Endodermal cell (in vitro differentiated cells): ENCODE measurements around the gene LRP11. TPM values are rescaled to one million over a fixed set of nuclear protein-coding genes. Genes with fewer than 3 reads are reported as not detected.
"Not testable (repeated sequence)": the region's sequence is repeated elsewhere in the genome, so short reads cannot be mapped to it uniquely, and the experiment has no call there.

Experiments
- DNase-seq: peaks from one replicate; pipeline ENCODE4 v3.0.0-alpha.2; 2017
- H3K27ac ChIP-seq: 2 replicates; pipeline ENCODE4 v1.5.1; 2013; ENCODE audit warnings: mild to moderate bottlenecking, low read depth, low read length, moderate library complexity
- H3K27me3 ChIP-seq: 2 replicates; pipeline ENCODE4 v1.6.1; 2013; ENCODE audit warnings: mild to moderate bottlenecking, low read length, moderate library complexity; ENCODE audit not compliant: insufficient read depth, control insufficient read depth, poor library complexity, severe bottlenecking
- H3K36me3 ChIP-seq: 2 replicates; pipeline ENCODE4 v1.7.0; 2013; ENCODE audit warnings: mild to moderate bottlenecking, low read length, moderate library complexity; ENCODE audit not compliant: control insufficient read depth, insufficient read depth
- H3K4me1 ChIP-seq: one replicate; pipeline ENCODE4 v1.7.0; 2013; ENCODE audit warnings: low read length; ENCODE audit not compliant: control insufficient read depth, insufficient read depth
- H3K4me3 ChIP-seq: 2 replicates; pipeline ENCODE4 v1.5.1; 2013; ENCODE audit warnings: mild to moderate bottlenecking, low read length, moderate library complexity
- H3K9ac ChIP-seq: 2 replicates; pipeline ENCODE4 v1.6.1; 2013; ENCODE audit warnings: mild to moderate bottlenecking, low read length, moderate library complexity; ENCODE audit not compliant: poor library complexity, severe bottlenecking; ENCODE audit errors: extremely low read depth
- H3K9me3 ChIP-seq: 2 replicates; pipeline ENCODE4 v1.6.1; 2013; ENCODE audit warnings: mild to moderate bottlenecking, low read length, moderate library complexity; ENCODE audit not compliant: control insufficient read depth
- H3K27ac Mint-ChIP-seq: 2 replicates; pipeline ENCODE4 v1.8.0; 2020; ENCODE audit warnings: mixed read lengths
- H3K27me3 Mint-ChIP-seq: 2 replicates; pipeline ENCODE4 v1.8.0; 2021; ENCODE audit warnings: mild to moderate bottlenecking, mixed read lengths; ENCODE audit not compliant: insufficient read depth
- H3K36me3 Mint-ChIP-seq: 2 replicates; pipeline ENCODE4 v1.8.0; 2020; ENCODE audit warnings: low read depth, mixed read lengths
- H3K4me1 Mint-ChIP-seq: 2 replicates; pipeline ENCODE4 v1.8.0; 2020; ENCODE audit warnings: mixed read lengths
- H3K4me3 Mint-ChIP-seq: 2 replicates; pipeline ENCODE4 v1.8.0; 2020; ENCODE audit warnings: mild to moderate bottlenecking, moderate library complexity, mixed read lengths
- H3K9me3 Mint-ChIP-seq: 2 replicates; pipeline ENCODE4 v1.8.0; 2020; ENCODE audit warnings: mild to moderate bottlenecking, mixed read lengths
- CTCF ChIP-seq: fragments of 200-600 bp; sonication (generic); conservative IDR thresholded peaks from 2 replicates; pipeline ENCODE4 v1.5.0; 2021; ENCODE audit warnings: antibody characterized with exemption, mild to moderate bottlenecking
- WGBS, 2 experiments: methylation state at CpG; one replicate each; pipeline versions ENCODE4 v1.1.5 to v1.1.7; 2013; ENCODE audit warnings: missing lambda C conversion rate in 2 of 2, mixed read lengths in 1 of 2; ENCODE audit not compliant: insufficient coverage in 1 of 2, insufficient read length in 1 of 2; 5-methylcytosine and 5-hydroxymethylcytosine counted together
- total RNA-seq, 2 donors: library from RNA; stranded (reverse); fragmentation: NEBNext Ultra II Directional in 1 of 2; extraction: Animal tissue kit (Norgen Biotek cat#: 25700) in 1 of 2; gene quantifications; 2 replicates in 1 of 2; 3 replicates in 1 of 2; pipeline ENCODE4 v1.2.1, GENCODE V29; 2021

The LRP11 gene
- total RNA-seq, 2 donors from 2014 or later = 3.6 to 6.0 TPM

GRCh38 chr6:149913085-149913484 lies 48.9 kb upstream of the LRP11 start:
- Histone ChIP-seq H3K27ac (no peak overlapping the region), H3K4me1 (no peaks in the 10 kb centered on the region), H3K27me3 (peaks cover 29% of the 10 kb centered on the region), H3K9me3 (no peaks in the 10 kb centered on the region), H3K36me3 (no peaks in the 10 kb centered on the region), H3K9ac (no peak overlapping the region), H3K4me3 (no peak overlapping the region)
- 58 to 69% methylated on average over 2 of the region's 2 CpGs for WGBS, 2 experiments
- Mint-ChIP-seq H3K9me3 (peaks cover 27% of the 10 kb centered on the region), H3K27ac (no peak overlapping the region), H3K36me3 (no peaks in the 10 kb centered on the region), H3K4me1 (no peaks in the 10 kb centered on the region), H3K27me3 (peaks cover 63% of the 10 kb centered on the region), H3K4me3 (no peak overlapping the region)
- peak; percentile 31 for DNase-seq
- no peak for TF ChIP-seq CTCF

- not testable (repeated sequence) for H3K27ac Mint-ChIP-seq, H3K36me3 ChIP-seq, H3K9ac ChIP-seq, H3K4me1 ChIP-seq, H3K4me3 ChIP-seq, H3K4me3 Mint-ChIP-seq, H3K36me3 Mint-ChIP-seq, H3K4me1 Mint-ChIP-seq, H3K9me3 ChIP-seq, H3K27ac ChIP-seq
- peak; percentile 11 for DNase-seq
- H3K27me3 Mint-ChIP-seq = peaks cover 63% of the 10 kb centered on the region
- 79% methylated on average over 3 of the region's 3 CpGs; no CpG with 5 or more reads in 1 of the 2 experiments for WGBS, 2 experiments
- H3K9me3 Mint-ChIP-seq = peaks cover 31% of the 10 kb centered on the region
- H3K27me3 ChIP-seq = peaks cover 25% of the 10 kb centered on the region
These were observed 48.5 kb upstream of the LRP11 start for GRCh38 chr6:149912680-149913079.

- Mint-ChIP-seq H3K27ac (no peak overlapping the region), H3K36me3 (no peaks in the 10 kb centered on the region), H3K9me3 (peaks cover 36% of the 10 kb centered on the region), H3K27me3 (peaks cover 57% of the 10 kb centered on the region), H3K4me3 (no peak overlapping the region), H3K4me1 (no peaks in the 10 kb centered on the region)
- whole genome bisulfite sequencing, 2 experiments = 84 to 96% methylated on average over 12 to 23 of the region's 23 CpGs
- H3K9ac ChIP-seq = no peak overlapping the region
- H3K27ac ChIP-seq = no peak overlapping the region
- H3K4me1 ChIP-seq = no peaks in the 10 kb centered on the region
- no peaks in the 10 kb centered on the region for H3K36me3 ChIP-seq
- no peaks in the 10 kb centered on the region for H3K9me3 ChIP-seq
- peak; percentile 28 for DNase-seq
- peaks cover 28% of the 10 kb centered on the region for H3K27me3 ChIP-seq
- TF ChIP-seq CTCF = no peak
- no peak overlapping the region for H3K4me3 ChIP-seq
These were observed 46.6 kb upstream of the LRP11 start for GRCh38 chr6:149910721-149911151.
